GM19025 (cell line): Measurements from ENCODE around the gene BDH2.

ENCODE experiments used
- ATAC-seq: cut with Tn5 transposase; IDR thresholded peaks from one replicate; pipeline ENCODE4 v1.9.1; 2021; ENCODE audit warnings: mild to moderate bottlenecking, low read depth, moderate library complexity; ENCODE audit not compliant: unreplicated experiment

The BDH2 gene

DNA sequence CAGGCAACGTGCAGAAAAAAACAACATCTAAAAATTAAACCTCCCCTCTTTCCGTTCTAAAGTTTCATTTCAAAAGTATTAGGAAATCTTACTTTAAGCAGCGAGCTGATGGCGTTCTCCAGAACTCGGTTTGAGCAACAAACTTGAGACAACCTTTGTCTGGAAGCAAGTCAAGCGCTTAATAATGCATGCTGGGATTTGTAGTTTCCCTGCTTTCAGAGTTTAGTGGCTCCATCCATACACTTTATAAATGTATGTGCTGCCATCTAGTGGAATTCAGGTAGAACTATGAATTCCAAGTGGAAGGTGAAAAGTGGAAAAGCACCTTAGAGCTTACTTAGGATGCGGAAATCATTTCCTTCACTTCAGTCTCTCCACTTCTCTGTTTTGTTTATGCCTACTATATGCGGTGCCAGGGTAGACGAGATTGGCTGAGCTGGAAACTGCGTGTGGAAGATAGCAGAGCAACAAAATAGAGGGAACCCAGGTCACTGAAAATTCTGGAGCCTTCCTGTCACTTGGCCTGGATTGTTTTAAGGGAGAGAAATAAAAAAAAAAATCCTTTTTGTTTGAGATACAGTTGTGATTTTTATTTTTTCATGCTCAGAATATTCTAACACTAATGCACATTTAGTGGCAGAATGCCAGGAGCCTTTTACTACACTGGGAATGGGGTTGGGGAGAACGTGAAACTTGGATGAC is at the start of gene BDH2:
TSS of gene BDH2 (minus strand) at position 144 of the 702 bp plus-strand sequence. CDS start 3,580 bp downstream, outside the sequence.
- ATAC-seq = peak; percentile 94

DNA sequence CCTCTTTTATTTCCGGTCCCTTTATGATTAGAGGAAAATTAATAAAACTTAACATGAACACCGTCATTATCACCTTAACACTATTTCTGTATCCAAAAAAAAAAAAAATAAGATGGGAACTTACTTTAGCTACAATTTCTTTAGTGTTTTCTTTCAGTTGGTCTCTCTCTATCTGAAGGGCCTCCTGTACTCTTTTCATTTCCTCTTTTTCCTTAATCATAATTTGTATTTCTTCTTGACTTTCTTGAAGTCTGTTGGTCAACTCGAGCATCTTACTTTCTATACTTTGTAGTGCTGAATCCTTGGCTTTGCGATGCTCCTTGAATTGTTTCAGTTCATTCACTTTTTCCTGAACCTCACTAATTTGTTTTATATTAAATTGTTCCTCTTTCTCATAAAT is 45.3 kb upstream of the BDH2 start:
- ATAC-seq = no peak

DNA sequence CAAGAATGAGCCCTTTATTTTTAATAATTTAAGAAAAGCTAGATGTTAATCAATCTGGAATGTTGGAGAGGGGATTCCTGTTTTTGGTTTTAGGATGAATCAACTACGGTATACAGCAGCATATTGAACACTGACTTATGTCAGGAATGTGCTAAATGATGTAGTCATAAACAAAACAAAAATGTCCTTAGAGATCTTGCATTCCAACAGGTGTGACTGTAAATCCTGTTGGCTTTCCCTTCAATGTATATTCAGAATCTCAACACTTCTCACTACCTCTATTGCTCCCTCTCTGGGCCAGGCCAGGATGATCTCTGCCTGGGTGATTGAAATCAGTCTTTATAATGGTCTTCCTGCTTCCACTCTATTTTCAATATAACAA is 37.8 kb upstream of the BDH2 start:
- ATAC-seq = no peak

DNA sequence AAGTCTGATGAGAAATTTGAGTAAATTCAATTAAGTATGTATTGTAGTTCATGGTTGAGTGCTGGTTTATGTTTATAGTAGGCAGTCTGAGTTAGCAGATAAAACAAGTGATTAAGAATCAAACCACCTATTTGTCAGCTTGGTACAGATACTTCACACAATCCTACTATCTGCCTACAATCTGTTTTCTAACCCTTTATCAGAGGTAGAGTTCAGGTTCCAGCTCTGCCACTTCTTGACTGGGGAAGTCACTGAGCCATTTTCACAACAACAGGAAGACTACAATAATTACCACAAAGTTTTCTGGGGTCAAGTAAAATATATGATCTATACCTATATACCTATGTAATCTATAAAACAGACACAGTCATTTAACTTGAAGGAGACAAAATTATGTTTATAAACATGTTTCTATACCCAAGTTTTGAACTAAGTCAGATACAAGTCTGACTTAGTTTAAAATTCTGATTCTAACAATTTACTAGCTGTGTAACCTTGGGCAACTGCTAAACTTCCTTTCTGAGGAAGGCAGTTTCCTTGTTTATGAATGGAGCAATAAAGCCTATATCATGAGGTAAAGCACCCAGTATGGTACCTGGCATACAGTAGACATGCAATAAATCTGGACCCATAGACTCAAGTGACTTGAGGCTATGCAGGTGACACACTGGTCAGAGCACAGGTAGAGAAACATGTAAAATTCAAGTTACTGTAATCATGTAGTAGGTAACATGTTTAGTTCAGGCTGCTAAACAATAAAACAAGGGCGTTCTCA is 37.2 kb upstream of the BDH2 start:
- no peak for ATAC-seq

DNA sequence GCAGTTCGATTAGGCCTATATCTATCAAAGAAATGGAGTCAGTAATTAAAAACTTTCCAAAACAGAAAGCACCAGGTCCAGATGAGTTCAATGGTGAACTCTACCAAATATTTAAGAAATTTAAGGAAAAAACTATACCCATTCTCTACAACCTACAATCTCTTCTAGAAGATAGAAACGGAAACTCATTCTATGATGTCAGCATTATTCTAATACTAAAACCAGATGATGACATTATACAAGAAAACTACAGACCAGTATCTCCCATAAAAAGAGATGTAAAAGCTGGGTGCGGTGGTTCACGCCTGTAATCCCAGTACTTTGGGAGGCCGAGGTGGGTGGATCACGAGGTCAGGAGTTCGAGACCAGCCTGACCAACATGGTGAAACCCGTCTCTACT is 29.5 kb upstream of the BDH2 start:
- ATAC-seq = no peak

DNA sequence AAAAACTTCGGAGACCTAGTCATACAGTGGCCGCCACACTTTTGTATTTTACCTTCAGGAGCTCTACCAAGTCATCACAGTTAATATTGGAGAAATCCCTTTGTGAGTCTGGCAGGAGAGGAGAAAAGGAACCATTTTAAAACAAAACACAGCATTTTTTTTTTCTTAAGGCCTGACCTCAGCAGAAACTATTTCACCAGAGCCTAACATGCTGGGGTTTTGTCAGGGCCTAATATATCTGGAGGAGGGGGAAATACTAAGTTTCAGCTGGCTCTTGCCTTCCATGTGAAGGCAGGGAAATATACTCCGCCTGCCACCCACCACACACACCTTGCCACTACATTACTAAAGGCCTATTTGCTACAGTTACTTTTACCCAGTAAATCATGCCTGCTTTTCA is 26.5 kb upstream of the BDH2 start:
- no peak for ATAC-seq

DNA sequence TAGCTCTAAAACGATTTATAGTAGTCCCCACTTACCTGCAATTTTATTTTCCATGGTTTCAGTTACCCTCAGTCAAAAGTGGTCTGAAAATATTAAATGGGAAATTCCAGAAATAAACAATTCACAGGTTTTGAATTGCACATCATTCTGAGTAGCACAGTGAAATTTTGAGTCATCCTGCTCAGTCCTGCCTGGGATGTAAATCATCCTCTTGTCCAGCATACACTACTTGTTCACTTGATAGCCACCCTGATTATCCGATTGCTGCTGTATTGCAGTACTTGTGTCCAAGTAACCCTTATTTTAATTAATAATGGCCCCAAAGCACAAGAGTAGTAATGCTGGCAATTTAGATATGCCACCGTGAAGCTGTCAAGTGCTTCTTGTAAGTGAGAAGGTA is 23.5 kb upstream of the BDH2 start:
- no peak for ATAC-seq

DNA sequence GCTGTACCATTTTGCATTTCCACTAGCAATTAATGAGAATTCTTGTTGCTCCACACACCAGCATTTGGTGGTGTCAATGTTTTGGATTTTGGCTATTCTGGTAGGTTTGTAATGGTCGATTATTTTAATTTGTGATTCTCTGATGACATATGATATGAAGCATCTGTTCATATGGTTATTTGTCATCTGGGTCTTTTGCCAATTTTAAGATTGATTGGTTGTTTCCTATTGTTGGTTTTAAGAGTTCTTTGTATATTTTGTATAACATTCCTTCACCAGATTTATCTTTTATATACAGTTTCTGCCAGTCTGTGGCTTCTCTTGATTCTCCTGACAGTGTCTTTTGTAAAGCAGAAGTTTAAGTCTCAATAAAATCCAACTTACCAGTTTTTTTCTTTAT is 18.5 kb upstream of the BDH2 start:
- ATAC-seq = no peak

DNA sequence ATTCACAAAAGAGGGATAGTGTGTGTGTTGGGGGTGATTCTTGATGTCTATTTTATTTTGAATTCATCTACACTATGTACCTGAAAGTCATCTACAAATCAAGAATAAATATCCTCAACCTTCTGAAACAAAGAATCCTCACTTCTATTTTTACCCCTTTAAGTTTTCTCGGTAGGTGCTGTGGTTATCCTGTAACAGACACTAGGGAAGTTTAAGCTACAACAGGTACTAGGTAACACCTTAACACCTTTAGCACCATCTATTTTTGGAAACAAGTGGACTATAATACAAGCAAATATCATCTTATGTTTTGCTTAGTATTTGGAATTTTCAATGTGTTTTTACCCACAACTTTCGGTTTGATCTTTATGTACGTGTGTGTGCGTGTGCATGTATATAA is 12.0 kb upstream of the BDH2 start:
- no peak for ATAC-seq

DNA sequence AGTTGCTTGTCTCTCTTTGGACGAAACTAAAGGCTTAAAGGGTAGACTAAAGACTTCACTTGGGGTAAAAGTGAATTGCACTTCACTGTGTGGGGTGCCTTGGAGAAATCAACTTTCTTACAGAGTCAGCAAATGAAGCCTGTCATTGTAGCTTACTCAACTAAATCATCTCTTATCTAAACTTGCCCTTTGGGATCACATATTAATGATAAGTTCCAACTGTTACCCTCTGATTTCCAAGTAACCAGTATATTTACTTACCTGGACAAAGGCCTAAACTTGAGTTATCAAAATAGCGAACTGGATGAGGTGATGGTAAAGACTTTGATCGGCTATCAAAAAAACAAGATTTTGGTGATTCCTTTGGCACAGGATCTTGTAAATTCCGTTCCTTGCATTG is 8.9 kb upstream of the BDH2 start:
- ATAC-seq = no peak

DNA sequence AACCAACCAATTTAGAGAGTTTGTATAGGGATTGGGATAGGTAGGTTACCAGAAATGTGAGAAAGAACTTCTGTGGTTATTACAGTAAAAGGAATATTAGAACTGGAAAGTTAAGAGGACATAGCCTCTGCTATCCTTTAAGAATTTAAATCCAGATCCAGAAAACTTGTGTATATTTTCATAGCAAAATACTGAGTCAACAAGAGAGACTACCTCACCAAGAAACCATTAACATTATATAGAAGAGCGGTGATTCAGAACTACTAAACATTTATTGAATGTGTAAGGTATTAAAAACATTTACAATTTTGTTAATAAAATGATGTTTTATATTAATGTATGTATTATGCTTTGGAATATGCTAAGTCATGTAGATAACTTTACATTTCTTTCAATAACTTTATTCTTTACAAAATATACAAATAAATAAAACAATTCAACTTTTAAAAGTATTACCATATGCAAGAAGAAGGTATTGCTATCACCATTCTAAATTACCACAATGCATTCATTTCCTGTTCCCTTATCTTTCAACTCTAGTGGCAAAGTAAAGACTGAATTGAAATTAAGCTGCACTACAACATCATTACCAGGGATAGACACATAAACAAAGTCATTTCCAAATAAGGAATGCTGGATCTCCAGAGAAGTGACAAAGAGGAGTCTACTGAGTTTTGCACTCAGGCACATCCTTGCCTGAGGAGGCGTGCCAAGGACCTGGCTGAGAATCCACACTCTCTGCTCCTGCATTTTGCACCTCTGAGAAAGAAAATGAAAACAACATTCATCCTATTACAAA is 6.1 kb upstream of the BDH2 start:
- ATAC-seq = no peak

DNA sequence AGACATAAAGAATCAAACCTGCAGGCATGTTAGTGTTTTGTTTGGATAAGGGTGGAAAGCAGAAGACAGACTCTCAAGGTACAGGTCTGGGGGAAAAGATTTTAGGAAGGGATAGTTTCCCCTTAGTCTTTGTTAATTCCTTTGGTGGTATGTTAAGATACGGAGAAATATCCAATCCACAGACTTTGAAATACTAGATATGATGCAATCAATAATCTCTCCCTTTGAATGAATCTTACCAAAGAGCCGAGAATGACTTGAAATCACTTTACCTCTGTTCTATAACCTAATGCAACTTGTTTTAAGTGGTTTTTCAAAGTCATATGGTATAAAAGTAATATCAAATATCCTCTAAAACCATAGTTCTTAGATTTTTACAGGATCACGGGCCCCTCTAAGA is 5.3 kb upstream of the BDH2 start:
- ATAC-seq = no peak

DNA sequence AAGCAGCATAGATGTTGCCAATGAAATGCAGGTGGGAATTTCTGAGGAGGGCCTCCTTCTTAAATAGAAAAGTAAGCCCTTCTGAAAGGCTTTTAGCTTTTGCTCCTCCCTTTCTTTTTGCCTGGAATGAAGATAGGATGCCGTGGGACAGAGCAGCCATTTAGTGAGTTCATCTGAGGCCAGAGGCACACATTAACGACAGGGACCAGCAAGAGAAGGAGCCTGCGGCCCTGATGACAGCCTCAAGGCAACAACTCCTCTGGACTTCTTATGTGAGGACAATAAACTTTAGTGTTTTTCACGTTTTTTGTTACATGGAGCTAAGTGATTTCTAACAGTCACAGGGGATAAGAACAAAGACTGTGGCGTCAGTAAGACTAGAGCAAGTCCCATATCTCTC is 1.1 kb upstream of the BDH2 start:
- no peak for ATAC-seq

DNA sequence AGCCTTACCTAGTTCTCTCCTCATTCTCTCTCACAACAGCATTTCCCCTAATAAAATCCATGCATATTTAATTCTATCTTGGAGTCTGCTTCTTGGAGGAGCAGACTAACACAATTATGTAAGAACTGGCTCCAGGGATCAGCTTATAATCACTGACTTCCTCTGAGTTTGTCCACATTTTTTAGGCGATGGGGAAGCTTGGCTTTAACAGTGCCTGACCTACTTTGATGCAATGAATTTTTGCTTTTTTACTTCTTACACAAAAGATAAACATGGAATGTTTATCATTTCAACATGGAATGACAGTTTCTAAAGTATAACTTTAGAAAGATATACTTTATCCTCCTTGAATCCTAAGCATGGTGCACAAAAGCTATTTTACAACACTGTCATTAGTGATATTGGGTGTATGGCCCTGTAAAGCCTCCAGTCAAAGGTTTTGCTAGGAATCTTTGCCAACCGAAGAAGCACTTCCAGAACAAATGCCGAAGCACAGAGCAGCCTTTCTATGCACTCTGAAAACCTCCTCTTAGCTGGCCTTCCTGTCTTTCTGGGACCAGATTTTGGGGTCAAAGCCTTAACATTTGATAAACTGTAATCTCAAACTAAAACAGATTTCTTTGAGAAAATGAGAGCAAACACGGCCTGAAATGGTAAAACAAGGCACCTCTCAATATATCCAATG is 736 bp downstream of the BDH2 start:
- no peak for ATAC-seq

DNA sequence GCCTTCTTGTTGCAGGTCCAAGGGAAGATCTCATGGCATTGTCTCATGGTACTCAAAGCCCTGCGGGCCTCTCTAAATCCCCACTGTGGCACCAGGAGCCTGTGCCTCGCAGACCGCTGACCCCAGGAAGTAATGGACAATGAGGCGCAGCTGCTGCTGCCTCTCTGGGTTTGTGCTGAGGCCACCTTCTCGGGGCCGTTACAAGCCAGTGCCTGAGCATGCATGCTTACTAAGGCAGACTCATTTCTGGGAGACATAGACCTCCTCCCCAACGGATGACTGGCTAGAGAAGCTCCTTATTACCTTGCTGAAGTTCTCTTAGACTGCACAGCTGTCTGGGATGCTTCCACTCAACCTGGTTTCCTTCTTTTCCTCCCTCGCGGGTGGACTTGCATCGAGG is 1.3 kb downstream of the BDH2 start:
- ATAC-seq = no peak

DNA sequence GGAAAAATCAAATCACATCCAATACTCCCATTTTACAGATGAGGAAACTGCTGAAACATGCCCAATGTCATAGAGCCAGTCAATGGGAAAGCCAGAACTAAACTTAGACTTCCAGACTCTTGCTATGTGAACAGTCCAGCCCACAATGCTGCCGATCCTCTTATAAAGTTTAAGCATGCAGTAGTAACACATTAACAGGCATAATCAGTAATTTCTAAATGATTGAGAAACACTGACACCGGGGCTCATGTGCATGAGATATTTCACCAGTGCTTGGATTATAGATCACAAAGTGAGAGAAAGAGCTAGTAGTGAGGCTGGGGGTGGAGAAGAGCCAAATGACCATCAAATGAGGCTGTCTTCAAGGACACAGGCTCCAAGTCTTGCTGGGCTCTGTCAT is 2.5 kb downstream of the BDH2 start:
- ATAC-seq = no peak

DNA sequence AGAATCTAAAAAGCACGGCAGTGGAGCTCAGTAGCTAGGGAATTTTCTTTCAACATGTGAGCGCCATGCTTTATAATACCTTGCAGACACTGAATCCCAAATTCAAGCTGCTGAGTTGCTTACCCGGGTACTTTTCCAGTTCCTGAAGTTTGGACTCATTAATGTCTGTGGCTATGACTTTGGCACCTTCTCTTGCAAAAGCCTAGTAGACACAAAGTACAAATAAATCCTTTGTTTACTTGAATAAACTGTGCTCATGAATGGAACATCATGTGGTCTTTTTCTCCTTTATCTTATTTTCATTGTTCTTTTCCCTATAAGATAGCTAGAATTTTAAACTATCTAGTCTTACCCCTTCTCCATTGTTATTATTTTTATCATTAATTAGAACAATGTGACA is 4.6 kb downstream of the BDH2 start:
- ATAC-seq = no peak

DNA sequence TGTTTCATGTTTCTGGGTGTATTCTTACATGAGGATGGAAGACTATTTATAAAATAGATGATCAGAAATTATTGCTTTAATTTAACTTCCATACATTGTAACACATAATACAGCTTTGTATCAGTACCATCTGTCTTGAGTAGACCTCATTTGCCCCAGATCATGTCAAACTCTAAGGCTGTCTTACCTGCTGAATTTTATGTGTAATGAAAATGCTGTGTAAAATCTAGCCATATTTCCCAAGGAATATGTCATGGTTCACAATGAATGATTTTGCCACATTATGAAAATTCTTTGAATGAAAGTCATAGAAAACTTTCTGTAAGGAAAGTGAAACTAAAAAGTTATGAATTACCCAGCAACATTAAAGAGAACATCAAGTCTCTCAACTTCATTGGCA is 7.4 kb downstream of the BDH2 start:
- peak; percentile 39 for ATAC-seq

DNA sequence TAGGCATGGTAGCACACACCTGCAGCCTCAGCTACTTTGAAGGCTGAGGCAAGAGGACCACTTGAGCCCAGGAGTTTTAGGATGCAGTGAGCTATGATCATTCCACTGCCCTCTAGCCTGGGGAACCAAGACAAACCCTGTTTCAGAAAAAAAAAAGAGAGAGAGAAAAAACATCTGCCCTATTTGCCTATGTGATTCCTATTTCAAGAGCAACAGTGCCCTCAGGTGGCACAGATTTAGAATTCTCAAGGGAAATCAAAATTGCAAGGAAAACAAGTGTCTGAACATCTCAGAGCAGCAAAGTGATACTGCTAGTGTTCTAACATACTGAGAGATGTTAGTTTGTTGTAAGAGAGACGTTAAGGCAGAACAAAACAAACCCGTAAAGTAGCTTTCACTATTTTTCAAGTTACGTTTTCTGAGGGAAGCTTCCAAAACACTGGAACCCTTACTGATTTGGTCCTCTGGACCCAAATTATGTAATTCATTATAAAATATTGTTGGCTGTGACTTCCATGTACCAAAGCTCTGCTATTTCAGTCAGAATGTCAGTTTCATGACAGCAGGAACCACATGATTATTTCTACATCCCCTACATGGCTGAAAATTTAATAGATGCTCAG is 7.9 kb downstream of the BDH2 start:
- ATAC-seq = no peak

DNA sequence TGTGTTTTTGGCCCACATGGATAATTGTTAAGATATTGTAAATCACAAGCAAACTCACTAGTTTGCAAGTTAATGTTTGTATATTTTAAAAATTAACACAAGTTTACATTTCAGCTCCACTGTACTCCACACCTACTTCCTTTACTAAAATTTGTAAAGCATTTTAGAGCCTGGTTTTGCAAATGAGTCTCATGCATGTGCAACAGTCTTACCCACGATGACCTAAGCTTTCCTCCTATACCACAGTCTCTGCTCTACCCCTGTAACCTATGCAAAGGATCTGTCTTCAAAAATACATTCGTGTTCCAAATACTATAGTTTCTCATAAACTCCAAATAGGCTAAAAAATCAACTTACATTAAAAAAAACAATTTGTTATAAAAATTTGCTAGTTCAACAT is 10.2 kb downstream of the BDH2 start:
- ATAC-seq = no peak
